DMS79 treated with DMSO at 0.1 percent for 48 hours (cell line): Measurements from ENCODE around the gene ZNF775.

Experiments
- DNase-seq: peaks from one replicate; lab custom pipeline; 2025; lab: John Stamatoyannopoulos, UW

ZNF775 gene

GRCh38 chr7:150412518-150413488, 33.7 kb downstream of the ZNF775 start:
- no peak for DNase-seq

DNA sequence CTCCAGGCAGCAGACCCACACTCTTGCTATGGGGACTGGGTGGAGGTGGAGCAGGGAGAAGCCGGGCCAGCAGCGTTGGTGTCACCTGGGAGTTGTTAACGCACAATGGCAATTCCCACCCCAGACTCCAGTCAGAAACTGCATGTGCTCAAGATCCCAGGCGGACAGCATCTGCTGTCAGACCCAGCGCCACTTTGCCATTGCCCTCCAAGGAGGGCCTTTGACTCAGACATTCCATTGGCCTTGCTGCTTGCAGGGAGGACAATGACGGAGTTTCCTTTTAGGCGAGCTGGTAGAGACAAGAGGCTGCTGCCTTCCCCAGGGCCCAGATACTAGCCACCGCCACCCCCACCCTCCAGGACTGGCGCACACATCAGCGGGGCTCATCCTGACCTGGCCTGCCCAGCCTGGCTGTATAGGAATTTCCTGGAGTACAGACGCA, 34.5 kb downstream of the ZNF775 start:
- DNase-seq: no peak

- no peak for DNase-seq
These were observed 36.3 kb downstream of the ZNF775 start for GRCh38 chr7:150415161-150416153.

DNA sequence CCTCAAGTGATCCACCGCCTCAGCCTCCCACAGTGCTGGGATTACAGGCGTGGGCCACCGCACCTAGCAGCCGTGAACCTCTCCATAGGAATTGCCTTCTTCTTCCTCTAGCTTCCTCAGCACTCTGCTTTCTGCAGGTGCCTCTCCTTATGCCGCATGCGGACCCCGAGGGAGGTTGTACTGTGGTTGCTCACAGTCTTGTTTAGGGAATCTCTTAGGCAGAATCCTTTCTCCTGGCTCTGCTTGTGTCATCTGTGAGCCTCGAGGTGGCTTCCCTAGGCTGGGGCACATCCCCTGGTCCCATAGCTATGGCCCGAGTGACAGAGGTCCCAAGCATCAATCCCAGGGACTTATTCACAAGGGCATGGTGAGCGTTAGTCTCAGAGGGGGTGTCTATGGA, 38.1 kb downstream of the ZNF775 start:
- DNase-seq: no peak

DNA sequence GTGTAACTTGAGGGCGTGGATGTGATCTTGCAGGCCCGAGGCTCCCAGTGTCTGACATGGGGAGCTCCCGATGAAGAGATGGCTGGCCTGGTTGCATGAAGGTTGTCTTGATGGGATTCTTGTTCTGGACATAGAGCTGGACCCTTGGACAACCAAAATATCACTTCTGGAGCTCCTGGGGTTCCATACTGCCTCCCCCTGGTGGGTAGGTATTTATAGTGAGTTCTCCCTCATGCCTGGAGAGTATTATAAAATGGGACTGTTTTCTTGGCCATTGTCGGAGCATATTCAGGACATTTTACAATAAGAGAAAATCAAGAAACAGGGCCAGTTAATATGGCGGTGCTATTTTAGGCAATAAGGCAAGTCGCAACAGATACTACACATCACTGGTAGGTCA, 38.7 kb downstream of the ZNF775 start:
- no peak for DNase-seq

DNA sequence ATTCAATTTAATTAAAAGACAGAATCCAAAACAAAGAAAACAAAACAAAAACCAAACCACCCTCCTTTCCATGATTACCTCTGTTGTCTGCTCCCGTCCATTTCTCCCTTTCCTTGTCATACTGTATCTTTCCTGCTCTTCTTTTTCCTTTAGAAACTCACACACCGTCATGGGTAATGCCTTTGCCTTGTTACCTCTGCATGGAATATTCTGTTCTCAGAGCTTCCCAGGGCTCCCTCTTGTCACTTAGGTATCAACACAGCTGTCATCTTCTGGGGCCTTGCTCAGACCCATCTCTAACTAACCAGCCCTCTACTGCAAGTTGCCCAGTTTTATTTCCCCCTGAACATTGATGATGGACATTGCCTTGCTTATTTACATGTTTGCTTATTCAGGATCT, 41.1 kb downstream of the ZNF775 start:
- no peak for DNase-seq

- peak; percentile 56 for DNase-seq
These were observed 42.0 kb downstream of the ZNF775 start for GRCh38 chr7:150420987-150421674.

DNA sequence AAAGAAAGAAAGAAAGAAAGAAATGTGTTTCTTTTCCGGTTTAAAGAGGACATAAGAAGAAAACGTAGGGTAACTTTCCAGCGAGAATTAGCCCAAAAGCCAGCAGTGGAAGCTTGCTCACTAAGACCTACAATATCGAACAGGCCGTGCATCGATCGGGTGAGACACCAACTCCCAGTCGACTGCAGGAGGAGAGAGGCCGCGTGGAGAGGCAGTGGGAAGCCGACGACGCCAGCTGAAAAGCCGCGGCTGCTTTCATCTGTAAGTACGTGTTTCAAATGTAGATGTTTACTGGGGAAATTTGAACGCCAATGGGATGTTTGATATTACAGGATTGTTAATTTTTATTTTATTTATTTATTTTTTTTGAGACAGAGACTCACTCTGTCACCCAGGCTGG, 42.7 kb downstream of the ZNF775 start:
- DNase-seq: no peak

DNA sequence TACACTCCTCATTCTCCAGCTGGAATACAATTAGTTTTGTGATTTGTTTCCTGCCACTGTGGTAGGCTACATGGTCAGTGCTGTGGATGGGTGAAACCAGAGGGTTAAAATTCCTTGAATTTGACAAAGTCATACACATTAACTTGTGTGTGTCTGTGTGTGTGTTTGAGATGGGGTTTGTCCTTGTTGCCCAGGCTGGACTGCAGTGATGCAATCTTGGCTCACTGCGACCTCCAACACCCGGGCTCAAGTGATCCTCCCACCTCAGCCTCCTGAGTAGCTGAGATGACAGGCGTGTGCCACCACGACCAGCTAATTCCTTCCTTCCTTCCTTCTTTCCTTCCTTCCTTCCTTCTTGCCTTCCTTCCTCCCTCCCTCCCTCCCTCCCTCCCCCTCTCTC, 46.5 kb downstream of the ZNF775 start:
- no peak for DNase-seq

GRCh38 chr7:150428671-150429451, 49.7 kb downstream of the ZNF775 start:
- DNase-seq: peak; percentile 21

DNA sequence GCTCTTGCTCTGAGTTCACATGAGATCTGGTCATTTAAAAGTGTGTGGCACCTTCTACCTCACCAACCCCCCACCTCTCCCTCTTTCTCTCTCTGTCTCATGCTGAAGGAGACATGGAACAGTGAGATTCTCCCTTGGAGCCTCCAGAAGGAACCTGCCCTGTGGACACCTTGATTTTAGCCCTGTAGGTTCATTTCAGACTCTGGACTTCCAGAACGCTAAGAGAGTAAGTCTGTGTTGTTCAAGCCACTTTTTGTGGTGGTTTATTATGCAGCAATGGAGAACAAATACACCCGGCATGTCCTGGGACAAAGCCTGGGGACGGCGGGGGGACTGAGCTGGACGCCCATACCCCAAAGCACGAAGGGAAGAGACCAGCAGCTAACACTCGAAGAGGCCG, 50.6 kb downstream of the ZNF775 start:
- DNase-seq: no peak

DNA sequence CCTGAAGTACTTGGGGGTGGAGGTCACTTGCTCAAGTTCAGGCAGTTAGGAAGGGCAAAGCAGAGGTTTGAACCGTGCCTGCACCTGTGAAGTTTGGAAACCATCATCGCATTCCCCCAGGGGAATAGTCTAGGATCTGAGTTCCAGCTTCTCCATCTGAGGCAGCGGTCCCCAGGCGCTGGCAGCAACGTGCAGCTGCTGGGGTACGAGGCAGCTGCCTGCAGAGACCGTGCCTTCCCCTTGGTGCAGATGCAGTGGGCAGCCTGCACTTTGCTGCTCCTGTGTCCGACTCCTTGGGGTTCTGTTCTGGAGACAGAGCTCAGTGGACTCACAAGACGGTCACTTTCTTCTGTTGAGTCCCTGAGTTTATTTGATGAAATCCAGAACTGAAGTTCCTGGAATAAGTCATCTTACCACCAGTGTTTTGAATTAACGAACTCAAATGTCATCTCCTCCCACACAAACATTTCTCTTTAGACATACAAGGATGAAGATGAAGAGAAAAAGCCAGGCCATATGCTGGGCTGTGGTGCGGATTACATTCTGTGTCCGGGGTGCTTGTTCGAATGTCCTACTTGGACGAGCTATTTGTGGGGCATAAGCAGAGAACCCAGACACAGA, 51.4 kb downstream of the ZNF775 start:
- DNase-seq: no peak

GRCh38 chr7:150431839-150432658, 52.9 kb downstream of the ZNF775 start:
- DNase-seq: no peak

- no peak for DNase-seq
These were observed 54.1 kb downstream of the ZNF775 start for GRCh38 chr7:150432915-150433892.

- DNase-seq: no peak
These were observed 55.1 kb downstream of the ZNF775 start for GRCh38 chr7:150434240-150434639.

GRCh38 chr7:150435047-150435389, 55.9 kb downstream of the ZNF775 start:
- DNase-seq: no peak

DNA sequence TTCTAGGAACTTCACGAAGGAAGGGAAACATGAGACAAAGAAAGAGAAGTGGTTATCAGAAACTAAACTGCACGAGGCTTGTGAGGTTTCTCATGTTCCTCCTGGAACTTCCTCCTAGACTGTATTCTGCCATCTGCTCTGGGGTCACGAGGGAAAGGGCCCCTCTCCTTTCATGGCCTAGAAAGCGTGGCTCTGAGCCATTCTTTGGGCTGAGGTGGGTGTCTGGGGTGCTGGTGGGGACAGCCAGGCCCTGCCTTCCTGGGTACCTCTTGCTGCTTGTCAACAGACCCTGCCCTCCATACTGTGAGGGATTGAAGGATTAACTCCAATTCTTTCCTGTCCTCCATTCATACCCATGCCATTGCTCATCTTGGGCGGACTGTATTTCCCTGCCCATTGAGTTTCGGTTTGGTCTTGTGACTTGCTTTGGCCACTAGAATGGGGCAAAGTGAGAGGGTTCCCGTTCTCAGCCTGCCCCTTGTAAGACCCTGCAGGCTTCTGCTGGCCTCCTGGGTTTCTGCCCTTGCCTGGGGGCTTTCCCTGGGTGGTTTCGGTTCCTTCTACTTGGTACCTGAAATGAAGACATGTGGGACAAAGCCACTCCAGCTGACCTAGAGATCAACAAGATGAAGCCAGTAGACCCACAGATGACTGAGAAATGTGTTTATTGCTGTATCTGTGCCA, 56.4 kb downstream of the ZNF775 start:
- DNase-seq: no peak

DNA sequence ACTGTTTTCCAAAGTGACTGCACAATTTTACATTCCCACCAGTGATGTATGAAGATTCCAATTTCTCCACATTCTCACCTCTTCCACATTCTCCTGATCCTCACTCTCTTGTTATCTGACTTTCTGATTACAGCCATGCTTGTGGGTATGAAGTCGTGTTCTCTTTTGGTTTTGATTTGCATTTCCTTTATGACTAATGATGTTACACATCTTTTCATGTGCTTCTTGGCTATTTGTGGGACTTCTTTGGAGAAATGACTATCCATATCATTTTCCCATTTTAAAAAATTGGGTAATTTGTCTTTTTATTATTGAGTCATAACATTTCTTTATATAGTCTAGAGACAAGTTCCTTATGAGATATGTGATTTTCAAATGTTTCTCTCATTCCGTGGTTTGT, 60.8 kb downstream of the ZNF775 start:
- DNase-seq: no peak
